Measurements from ENCODE around the gene U2AF1L4.

Gene U2AF1L4

GRCh38 chr19:35756377-35757230 is 11.4 kb upstream of the U2AF1L4 start, which contains the start of gene HSPB6:
TSS of gene HSPB6 (minus strand) at chr19:35757029. CDS start at chr19:35757008, 21 bp downstream.
- no peak for DNase-seq

DNA sequence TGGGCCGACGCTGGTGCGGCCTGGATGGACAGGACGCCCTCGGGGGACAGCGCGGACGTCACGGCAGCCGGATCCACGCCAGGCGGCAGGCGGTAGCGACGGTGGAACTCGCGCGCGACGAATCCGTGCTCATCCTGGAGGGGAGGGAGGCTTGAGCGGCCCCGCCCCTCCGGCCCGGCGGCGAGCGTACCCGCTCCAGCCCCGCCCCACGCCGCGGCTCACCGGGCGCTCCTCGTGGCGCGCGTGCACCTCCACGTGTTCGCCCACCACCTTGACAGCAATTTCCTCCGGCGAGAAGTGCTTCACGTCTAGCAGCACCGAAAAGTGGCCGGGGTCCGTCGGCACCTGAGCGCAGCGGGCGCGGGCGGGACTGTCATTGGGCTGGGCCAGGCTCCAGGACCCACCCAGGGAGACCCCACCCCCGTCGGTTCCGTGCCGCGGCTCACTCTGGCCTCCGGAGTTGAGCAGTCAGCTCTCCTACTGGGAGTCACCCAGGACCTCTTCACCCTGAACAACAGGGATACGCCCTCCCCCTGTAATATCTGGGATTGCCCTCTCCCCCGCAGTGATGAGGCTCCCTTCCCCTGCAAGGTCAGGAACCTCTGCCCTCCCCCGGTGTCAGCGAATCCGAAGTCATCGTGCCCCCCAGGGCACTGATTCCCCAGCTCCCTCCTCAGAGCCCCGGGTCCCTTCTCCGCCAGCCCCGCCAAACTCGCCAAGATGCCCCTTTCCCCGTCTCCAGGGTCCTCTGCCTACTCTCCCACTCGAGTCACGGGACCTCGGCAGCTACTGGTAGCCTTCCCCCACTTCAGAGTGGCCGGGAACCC is 10.5 kb upstream of the U2AF1L4 start:
- DNase-seq, result no peak

GRCh38 chr19:35755131-35755549 is 9.9 kb upstream of the U2AF1L4 start:
- no peak for DNase-seq

GRCh38 chr19:35754370-35755130 is 9.3 kb upstream of the U2AF1L4 start:
- DNase-seq, result no peak

DNA sequence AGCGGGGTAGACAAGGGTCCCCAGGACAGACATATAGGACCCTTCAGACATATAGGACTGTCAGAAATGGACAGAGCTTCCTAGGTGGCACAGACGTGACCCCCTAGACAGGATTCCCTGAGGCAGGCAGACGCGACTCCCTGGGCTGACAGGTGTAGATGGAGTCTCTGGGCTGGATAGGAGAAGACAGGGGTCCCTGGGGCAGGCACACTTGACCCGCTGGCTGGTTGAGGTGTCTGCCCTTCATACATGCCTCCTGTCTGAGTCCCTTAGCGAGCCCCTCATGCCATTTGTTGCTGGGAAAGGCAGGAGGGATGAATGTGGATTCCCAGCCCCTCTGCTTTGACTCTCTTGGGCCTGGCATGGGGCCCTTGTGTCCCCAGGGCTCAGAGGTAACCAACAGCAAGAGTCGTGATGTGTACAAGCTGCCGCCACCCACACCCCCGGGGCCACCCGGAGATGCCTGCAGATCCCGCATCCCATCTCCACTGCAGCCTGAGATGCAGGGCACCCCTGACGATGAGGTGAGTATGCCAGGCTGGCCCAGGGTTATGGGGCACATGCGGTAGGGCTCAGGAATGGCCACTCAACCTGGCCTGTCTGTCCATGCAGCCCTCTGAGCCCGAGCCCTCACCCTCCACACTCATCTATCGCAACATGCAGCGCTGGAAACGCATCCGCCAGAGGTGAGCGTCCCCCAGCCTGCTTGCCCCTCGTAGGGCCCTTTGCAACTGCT is 8.6 kb upstream of the U2AF1L4 start:
- no peak for DNase-seq

DNA sequence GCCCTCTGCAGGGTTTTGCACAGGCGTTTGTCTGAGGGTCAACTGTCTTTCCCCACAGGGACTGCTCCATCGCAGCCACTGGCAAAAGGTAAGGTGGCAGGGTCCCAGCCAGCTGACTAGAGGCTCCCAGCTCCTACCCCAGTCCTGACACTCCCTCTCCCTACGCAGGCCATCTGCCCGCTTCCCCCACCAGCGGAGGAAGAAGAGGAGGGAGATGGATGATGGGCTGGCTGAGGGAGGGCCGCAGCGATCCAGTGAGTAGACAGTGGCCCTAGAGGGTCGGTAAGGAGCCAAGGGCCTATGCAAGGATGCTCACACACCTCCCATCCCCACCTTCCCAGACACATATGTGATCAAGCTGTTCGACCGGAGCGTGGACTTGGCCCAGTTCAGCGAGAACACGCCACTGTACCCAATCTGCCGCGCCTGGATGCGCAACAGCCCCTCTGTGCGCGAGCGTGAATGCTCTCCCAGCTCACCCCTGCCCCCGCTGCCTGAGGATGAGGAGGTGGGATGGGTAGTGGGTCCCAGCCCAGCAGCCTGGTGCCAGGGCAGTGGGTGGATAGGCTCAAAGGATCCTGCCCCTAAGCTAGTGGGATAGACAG is 7.6 kb upstream of the U2AF1L4 start:
- DNase-seq, result no peak

GRCh38 chr19:35751839-35752745 is 6.9 kb upstream of the U2AF1L4 start:
- no peak for DNase-seq

GRCh38 chr19:35750167-35750566 is 4.9 kb upstream of the U2AF1L4 start:
- no peak for DNase-seq

GRCh38 chr19:35748106-35749020 is 3.1 kb upstream of the U2AF1L4 start, which contains the start of gene LIN37:
TSS of gene LIN37 (plus strand) at chr19:35748576. CDS start at chr19:35748725, 149 bp downstream.
- DNase-seq, result peak; percentile 98

DNA sequence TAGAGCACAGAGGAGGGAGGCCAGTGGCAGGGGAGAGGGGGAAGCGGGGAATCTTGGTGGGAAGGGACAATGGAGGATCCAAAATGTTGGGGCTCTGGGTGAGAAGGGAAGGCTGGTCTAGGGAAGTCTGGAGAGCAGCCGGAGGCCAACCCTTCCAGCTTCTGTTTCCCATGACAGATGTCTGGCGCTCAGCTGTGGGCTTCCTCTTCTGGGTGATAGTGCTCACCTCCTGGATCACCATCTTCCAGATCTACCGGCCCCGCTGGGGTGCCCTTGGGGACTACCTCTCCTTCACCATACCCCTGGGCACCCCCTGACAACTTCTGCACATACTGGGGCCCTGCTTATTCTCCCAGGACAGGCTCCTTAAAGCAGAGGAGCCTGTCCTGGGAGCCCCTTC is 1.3 kb upstream of the U2AF1L4 start:
- no peak for DNase-seq

- no peak for DNase-seq
Measured at GRCh38 chr19:35746087-35746462, 857 bp upstream of the U2AF1L4 start.

- DNase-seq, result peak; percentile 93
Measured at GRCh38 chr19:35744430-35745327, 539 bp downstream of the U2AF1L4 start.

- no peak for DNase-seq
Measured at GRCh38 chr19:35743640-35744429, 1.4 kb downstream of the U2AF1L4 start.

DNA sequence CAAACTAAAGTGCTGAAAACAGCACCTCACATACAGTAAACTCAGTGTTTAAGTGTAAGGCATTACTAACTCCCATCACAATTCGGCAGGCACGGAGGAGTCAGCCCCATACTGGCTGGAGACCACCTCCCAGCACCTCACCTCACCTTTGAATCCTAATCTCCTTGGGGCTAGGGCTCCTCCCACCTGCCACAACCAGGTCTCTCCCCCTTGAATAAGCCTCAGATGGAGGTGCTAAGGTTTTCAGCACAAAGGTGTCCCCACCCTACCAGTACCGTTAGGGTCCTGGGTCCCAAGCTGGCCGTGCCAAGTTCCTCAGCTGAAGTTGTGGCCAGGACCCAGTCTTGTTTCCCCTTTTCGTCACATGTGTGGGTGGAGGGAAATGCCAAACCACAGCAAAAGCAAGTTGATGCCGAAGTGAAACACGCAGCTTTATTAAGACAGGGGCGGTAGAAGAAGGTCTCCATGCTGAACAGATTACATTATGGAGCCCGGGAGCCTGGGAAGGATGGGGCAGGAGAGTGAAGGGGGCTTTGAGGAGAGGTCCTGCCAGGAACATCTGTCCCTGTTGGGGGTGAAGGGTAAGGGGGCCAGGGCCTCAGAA is 3.0 kb downstream of the U2AF1L4 start, which contains the start of gene IGFLR1:
Gene IGFLR1, minus strand, starts transcription at position 332 of the 604 bp plus-strand sequence. CDS start 1,272 bp downstream, outside the sequence.
- no peak for DNase-seq

DNA sequence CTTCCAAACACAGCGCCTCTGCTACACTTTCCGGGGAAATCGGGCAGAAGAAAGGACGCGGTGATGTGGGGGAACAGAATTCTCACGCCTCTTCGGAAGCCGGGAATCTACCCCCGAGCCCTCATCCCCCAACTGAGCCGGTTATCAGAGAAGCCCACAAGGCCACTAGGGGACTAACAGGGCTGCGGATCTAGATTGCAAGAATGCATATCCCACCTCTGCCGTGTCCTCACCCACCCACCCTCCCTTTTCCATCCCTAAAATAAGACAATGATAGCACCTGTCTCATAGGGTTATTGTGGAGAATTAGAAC is 4.1 kb downstream of the U2AF1L4 start:
- no peak for DNase-seq

GRCh38 chr19:35740423-35741202 is 4.6 kb downstream of the U2AF1L4 start:
- DNase-seq, result peak; percentile 95

GRCh38 chr19:35740108-35740422 is 5.2 kb downstream of the U2AF1L4 start:
- no peak for DNase-seq
